ENCODE results near the gene THTPA. TPM values are rescaled to one million over a fixed set of nuclear protein-coding genes. Genes with fewer than 3 reads are reported as not detected.
A peak's percentile ranks its signal among the peaks of the same experiment; 100 is the strongest.

The THTPA gene
- total and polyA plus RNA-seq, 2 of the 13 experiments (the other 11 are each of a cell fraction or from before 2014, with no cell fraction given) = 7.4 to 8.7 TPM

- TF ChIP-seq ZNF597 (CRISPR knock-in tag; IDR thresholded peaks at IDR 0.05) (peak; percentile 95), ZNF747 (CRISPR knock-in tag; IDR thresholded peaks at IDR 0.05; ENCODE audit: borderline replicate concordance) (peak; percentile 99), ZBTB20 (CRISPR knock-in tag; IDR thresholded peaks at IDR 0.05; ENCODE audit: borderline replicate concordance, low read depth) (peak; percentile 99), ZNF563 (CRISPR knock-in tag; IDR thresholded peaks at IDR 0.05) (peak; percentile 98), GPBP1L1 (CRISPR knock-in tag; IDR thresholded peaks at IDR 0.05) (no peak), PATZ1 (CRISPR knock-in tag; IDR thresholded peaks at IDR 0.05) (peak; percentile 79), RFXAP (CRISPR knock-in tag; IDR thresholded peaks at IDR 0.05; ENCODE audit: borderline replicate concordance) (peak; percentile 96), ZNF737 (CRISPR knock-in tag; IDR thresholded peaks at IDR 0.05; ENCODE audit: borderline replicate concordance) (peak; percentile 99), RBM39 (IDR thresholded peaks at IDR 0.05; ENCODE audit: low read depth, low read length, poor library complexity, severe bottlenecking) (peak; percentile 100), IRF2 (CRISPR knock-in tag; IDR thresholded peaks at IDR 0.05) (peak; percentile 95), RCOR2 (CRISPR knock-in tag; IDR thresholded peaks at IDR 0.05) (peak; percentile 77), ARID2 (CRISPR knock-in tag; IDR thresholded peaks at IDR 0.05; ENCODE audit: borderline replicate concordance) (no peak), NBN (conservative IDR thresholded peaks at IDR 0.05) (no peak), ZFX (CRISPR knock-in tag; IDR thresholded peaks at IDR 0.05; ENCODE audit: low read depth) (peak; percentile 100), ZBTB26 (CRISPR knock-in tag; IDR thresholded peaks at IDR 0.05; ENCODE audit: borderline replicate concordance) (peak; percentile 93), ADNP (CRISPR knock-in tag; IDR thresholded peaks at IDR 0.05) (0 out of 2 replicates have a peak, but pooled peaks have one; percentile 41), ELF1 (CRISPR knock-in tag; IDR thresholded peaks at IDR 0.05) (peak; percentile 99), RFX1 (IDR thresholded peaks at IDR 0.05) (peak; percentile 100), ZNF670 (CRISPR knock-in tag; IDR thresholded peaks at IDR 0.05; ENCODE audit: borderline replicate concordance) (peak; percentile 100), PHB2 (IDR thresholded peaks at IDR 0.05; ENCODE audit: partially characterized antibody) (no peak), HOXA7 (CRISPR knock-in tag; IDR thresholded peaks at IDR 0.05) (no peak), ZNF30 (CRISPR knock-in tag; IDR thresholded peaks at IDR 0.05) (peak; percentile 93), RBM22 (optimal IDR thresholded peaks at IDR 0.05; ENCODE audit: low read length) (peak; percentile 98), ZNF598 (CRISPR knock-in tag; IDR thresholded peaks at IDR 0.05; ENCODE audit: borderline replicate concordance) (peak; percentile 100), ZNF205 (CRISPR knock-in tag; IDR thresholded peaks at IDR 0.05) (peak; percentile 96), BORCS8-MEF2B (CRISPR knock-in tag; IDR thresholded peaks at IDR 0.05) (peak; percentile 99)
Observed at GRCh38 chr14:23555882-23556699, at the start of gene THTPA (continued).

All from HepG2 (cell line).